CD4-positive, alpha-beta T cell (primary cell): ENCODE data around the gene PFKL. TPM values are rescaled to one million over a fixed set of nuclear protein-coding genes. Genes with fewer than 3 reads are reported as not detected.

ENCODE experiments used
- ATAC-seq: fragments of 200-7000 bp; cut with Tn5 transposase; one replicate; pipeline ENCODE4 v1.10.0; 2022; ENCODE audit warnings: mild to moderate bottlenecking; ENCODE audit not compliant: poor library complexity
- CTCF ChIA-PET: fragments of 350-600 bp; sonication (Branson Sonifier 250); formaldehyde crosslinking; loops from one replicate; lab custom pipeline; 2021; ENCODE audit warnings: antibody characterized with exemption, inconsistent platforms; lab: Charles Lee
- POLR2A ChIA-PET: fragments of 350-600 bp; sonication (Branson Sonifier 250); formaldehyde crosslinking; loops from one replicate; lab custom pipeline; 2021; ENCODE audit warnings: antibody characterized with exemption, inconsistent platforms; lab: Charles Lee
- DNase-seq, 14 experiments: peaks; one replicate each; pipeline ENCODE4 v3.0.0-alpha.2; 2013 to 2020; ENCODE audit warnings: mixed read lengths in 2 of 14
- H3K27ac ChIP-seq, 2 donors: one replicate each; pipeline versions ENCODE4 v1.5.1 to v1.7.0; 2013; ENCODE audit warnings: low read length in 2 of 2, low read depth in 1 of 2, mild to moderate bottlenecking in 1 of 2
- H3K27me3 ChIP-seq, 2 experiments: 1 replicate in 1 of 2; 2 replicates in 1 of 2; pipeline versions ENCODE4 v1.6.1 to v1.7.0; 2013; ENCODE audit warnings: low read length in 2 of 2, control low read depth in 1 of 2, mild to moderate bottlenecking in 1 of 2, moderate library complexity in 1 of 2; ENCODE audit not compliant: insufficient read depth in 2 of 2, control insufficient read depth in 1 of 2
- H3K36me3 ChIP-seq: one replicate; pipeline ENCODE4 v1.6.1; 2013; ENCODE audit warnings: low read length, control low read depth; ENCODE audit not compliant: insufficient read depth
- H3K4me1 ChIP-seq: one replicate; pipeline ENCODE4 v1.6.1; 2013; ENCODE audit warnings: low read length, control low read depth; ENCODE audit not compliant: insufficient read depth
- H3K4me3 ChIP-seq: one replicate; pipeline ENCODE4 v1.5.1; 2013; ENCODE audit warnings: mild to moderate bottlenecking, low read length, moderate library complexity
- H3K9me3 ChIP-seq, 2 experiments: 1 replicate in 1 of 2; 2 replicates in 1 of 2; pipeline versions ENCODE4 v1.6.1 to v1.7.0; 2013; ENCODE audit warnings: low read length in 2 of 2, mild to moderate bottlenecking in 2 of 2, control low read depth in 1 of 2, moderate library complexity in 1 of 2; ENCODE audit not compliant: control insufficient read depth in 1 of 2, insufficient read depth in 1 of 2
- H3K27ac Mint-ChIP-seq: one replicate; pipeline ENCODE4 v1.8.0; 2020; ENCODE audit warnings: mixed read lengths
- H3K27me3 Mint-ChIP-seq: one replicate; pipeline ENCODE4 v1.8.0; 2021; ENCODE audit warnings: mixed read lengths
- H3K36me3 Mint-ChIP-seq: one replicate; pipeline ENCODE4 v1.8.0; 2021; ENCODE audit warnings: low read depth, mixed read lengths
- H3K4me1 Mint-ChIP-seq: one replicate; pipeline ENCODE4 v1.8.0; 2021; ENCODE audit warnings: low read depth, mixed read lengths
- H3K4me3 Mint-ChIP-seq: one replicate; pipeline ENCODE4 v1.8.0; 2020; ENCODE audit warnings: mild to moderate bottlenecking, mixed read lengths
- H3K9me3 Mint-ChIP-seq: one replicate; pipeline ENCODE4 v1.8.0; 2020; ENCODE audit warnings: mixed read lengths
- intact Hi-C, 2 experiments: fragments of 100-400 bp; cut with DNase I in 1 of 2; cut with micrococcal nuclease in 1 of 2; formaldehyde crosslinking; loops; one replicate each; pipeline versions ENCODE4 v1.15.1 to v1.9.0; 2023 to 2025; cut with DNase I, micrococcal nuclease
- total RNA-seq, 174 experiments: library from RNA in 2 of 174; stranded (reverse) in 2 of 174; gene quantifications; one replicate each; pipeline ENCODE4 v1.2.3 and lab custom pipeline; 2021 to 2026
- TF ChIP-seq, protein P1 (sequence below): fragments of 200-600 bp; IDR thresholded peaks from one replicate; pipeline ENCODE4 v1.8.0; 2022; ENCODE audit warnings: antibody characterized with exemption, mild to moderate bottlenecking

The PFKL gene
- total RNA-seq, 2 experiments from 2014 or later: 115 to 117 TPM

DNA sequence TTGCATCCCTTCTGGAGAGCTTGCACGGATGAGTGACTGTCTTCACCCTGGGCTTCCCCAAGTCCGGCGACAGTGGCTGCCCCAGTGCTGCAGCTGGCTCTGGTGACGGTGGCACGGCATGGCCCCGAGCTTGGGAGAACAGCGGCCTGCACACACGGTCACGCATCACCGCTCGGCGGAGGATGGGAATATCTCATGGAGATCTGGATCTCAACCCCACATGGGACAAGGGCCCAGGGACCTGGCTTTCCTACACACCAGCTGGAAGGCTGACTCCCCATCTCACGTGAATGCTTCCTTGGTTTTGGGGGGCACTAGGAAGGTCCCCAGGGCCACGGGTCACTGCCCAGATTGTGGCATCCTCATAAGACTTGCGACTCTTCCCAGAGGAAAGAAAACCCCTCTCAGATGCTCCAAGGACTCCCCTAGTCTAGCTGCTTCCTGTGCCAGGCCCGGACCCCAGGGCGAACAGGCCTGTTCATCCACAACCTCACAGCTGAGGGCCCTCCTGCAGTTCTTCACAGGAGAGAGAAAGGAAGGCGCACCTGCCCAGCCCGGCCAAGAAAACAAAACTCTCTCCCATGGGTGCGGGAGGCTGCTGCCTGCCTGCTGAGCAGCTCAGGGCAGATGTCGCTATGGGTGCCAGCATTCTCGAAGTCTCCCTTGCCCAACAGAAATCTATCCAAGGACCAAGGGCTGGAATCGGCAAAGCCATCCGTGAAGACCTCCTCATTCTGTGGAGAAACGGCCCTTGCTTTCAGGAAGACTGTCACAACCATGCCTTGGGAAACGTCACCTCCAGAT, 29.4 kb downstream of the PFKL start:
- Histone ChIP-seq H3K27me3 (no peaks in the 10 kb centered on the region), H3K4me1 (no peaks in the 10 kb centered on the region), H3K27ac (no peak overlapping the region), H3K9me3 (no peaks in the 10 kb centered on the region), H3K4me3 (no peak overlapping the region), H3K36me3 (peaks cover 31% of the 10 kb centered on the region)
- H3K4me1 Mint-ChIP-seq: no peaks in the 10 kb centered on the region
- DNase-seq (no peak), ATAC-seq (no peak)
- POLR2A ChIA-PET: interaction anchor here (1.6 kb wide), 1 partner anchor 9 kb away, joined by 5 read pairs; the partner anchor contains the start of gene CFAP410
- CTCF ChIA-PET: no interaction called here
- H3K4me3 Mint-ChIP-seq: no peak overlapping the region
- peaks cover 8% of the 10 kb centered on the region for H3K36me3 Mint-ChIP-seq
- H3K9me3 Mint-ChIP-seq: no peaks in the 10 kb centered on the region
- H3K27ac Mint-ChIP-seq: no peak overlapping the region
- no peaks in the 10 kb centered on the region for H3K27me3 Mint-ChIP-seq
- TF ChIP-seq, protein P1, sequence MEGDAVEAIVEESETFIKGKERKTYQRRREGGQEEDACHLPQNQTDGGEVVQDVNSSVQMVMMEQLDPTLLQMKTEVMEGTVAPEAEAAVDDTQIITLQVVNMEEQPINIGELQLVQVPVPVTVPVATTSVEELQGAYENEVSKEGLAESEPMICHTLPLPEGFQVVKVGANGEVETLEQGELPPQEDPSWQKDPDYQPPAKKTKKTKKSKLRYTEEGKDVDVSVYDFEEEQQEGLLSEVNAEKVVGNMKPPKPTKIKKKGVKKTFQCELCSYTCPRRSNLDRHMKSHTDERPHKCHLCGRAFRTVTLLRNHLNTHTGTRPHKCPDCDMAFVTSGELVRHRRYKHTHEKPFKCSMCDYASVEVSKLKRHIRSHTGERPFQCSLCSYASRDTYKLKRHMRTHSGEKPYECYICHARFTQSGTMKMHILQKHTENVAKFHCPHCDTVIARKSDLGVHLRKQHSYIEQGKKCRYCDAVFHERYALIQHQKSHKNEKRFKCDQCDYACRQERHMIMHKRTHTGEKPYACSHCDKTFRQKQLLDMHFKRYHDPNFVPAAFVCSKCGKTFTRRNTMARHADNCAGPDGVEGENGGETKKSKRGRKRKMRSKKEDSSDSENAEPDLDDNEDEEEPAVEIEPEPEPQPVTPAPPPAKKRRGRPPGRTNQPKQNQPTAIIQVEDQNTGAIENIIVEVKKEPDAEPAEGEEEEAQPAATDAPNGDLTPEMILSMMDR: no peak
- intact Hi-C loops: no loop called here

DNA sequence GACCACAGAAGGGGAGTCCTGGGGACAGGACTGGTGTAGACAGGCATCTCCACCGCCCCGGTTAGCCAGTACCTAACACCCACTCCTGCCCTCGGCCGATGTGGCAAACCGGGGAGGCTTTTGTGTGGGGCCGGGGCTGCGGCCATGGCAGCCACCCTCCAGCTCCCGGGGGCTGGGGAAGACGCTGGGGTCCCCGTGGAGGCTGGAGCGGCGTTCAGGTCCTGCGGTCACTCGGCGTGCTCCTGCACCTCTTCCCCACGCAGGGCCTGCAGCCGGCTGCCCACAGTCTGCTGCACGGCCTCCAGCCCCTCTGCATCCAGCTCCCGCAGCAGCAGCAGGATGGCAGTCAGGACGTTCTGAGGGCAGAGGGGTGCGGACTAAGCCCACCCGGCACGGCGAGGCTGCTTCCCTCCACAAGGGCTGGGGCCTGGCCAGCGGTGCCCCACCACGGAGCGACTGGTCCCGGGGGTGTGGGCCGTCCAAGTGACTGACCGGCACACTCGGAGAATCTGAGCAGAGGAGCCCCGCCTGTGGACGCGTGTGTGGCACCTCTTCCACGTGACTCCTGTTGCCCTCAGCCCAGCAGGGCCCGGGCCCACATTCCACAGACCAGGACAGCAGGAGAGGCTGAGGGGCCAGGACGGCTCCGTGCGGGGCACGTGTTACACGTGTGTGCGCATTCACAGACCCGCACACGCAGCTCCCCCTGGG, 30.3 kb downstream of the PFKL start:
- H3K4me1 ChIP-seq: peaks cover 2% of the 10 kb centered on the region
- H3K36me3 Mint-ChIP-seq: peaks cover 8% of the 10 kb centered on the region
- H3K4me3 ChIP-seq: no peak overlapping the region
- H3K27ac Mint-ChIP-seq: no peak overlapping the region
- H3K4me3 Mint-ChIP-seq: no peak overlapping the region
- ATAC-seq: no peak
- no peaks in the 10 kb centered on the region for H3K9me3 Mint-ChIP-seq
- H3K9me3 ChIP-seq: no peaks in the 10 kb centered on the region
- H3K27me3 ChIP-seq: no peaks in the 10 kb centered on the region
- DNase-seq: no peak
- no peaks in the 10 kb centered on the region for H3K27me3 Mint-ChIP-seq
- no peak overlapping the region for H3K27ac ChIP-seq
- TF ChIP-seq, protein P1: no peak
- ChIA-PET CTCF (no interaction called here), POLR2A (interaction anchor here (0.7 to 1.6 kb wide), 2 partner anchors 9 to 29 kb away, joined by 3 to 5 read pairs; partner anchors contain the start of gene CFAP410)
- H3K4me1 Mint-ChIP-seq: no peaks in the 10 kb centered on the region
- intact Hi-C loops: loop anchor here in 1 of 2 experiments (10.0 kb wide), 4 partner anchors 245 to 1455 kb away; partner anchors contain the start of genes PTTG1IP and WDR4
- H3K36me3 ChIP-seq: peaks cover 23% of the 10 kb centered on the region

DNA sequence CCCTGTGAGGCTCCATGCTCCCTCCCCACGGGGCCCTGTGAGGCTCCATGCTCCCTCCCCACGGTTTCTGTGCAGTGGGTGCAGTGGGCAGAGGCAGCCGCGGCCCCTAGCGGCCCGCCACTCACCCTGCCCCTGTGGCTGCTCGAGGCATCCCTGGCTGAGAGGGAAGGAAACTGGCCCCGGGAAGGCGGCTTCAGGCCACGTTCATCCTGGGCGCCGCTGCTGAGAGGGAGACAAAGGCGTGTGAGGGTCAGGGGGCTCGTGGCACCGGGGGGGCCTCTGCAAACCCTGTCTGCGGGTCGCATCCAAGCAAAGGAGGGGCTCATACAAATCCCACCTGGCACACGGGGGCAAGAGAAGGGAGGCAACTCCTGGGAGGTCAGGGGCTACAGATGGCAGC, 30.8 kb downstream of the PFKL start:
- Histone ChIP-seq H3K27me3 (no peaks in the 10 kb centered on the region), H3K36me3 (peaks cover 22% of the 10 kb centered on the region), H3K4me1 (peaks cover 2% of the 10 kb centered on the region), H3K9me3 (no peaks in the 10 kb centered on the region), H3K4me3 (no peak overlapping the region), H3K27ac (no peak overlapping the region)
- no peaks in the 10 kb centered on the region for H3K27me3 Mint-ChIP-seq
- TF ChIP-seq, protein P1: no peak
- no peaks in the 10 kb centered on the region for H3K9me3 Mint-ChIP-seq
- ChIA-PET POLR2A (interaction anchor here (0.7 kb wide), 1 partner anchor 30 kb away, joined by 3 read pairs; no protein-coding TSS in a partner anchor), CTCF (no interaction called here)
- intact Hi-C loops: loop anchor here in 1 of 2 experiments (10.0 kb wide), 4 partner anchors 246 to 1456 kb away; partner anchors contain the start of genes PTTG1IP and WDR4
- DNase-seq (no peak), ATAC-seq (no peak)
- H3K4me1 Mint-ChIP-seq: no peaks in the 10 kb centered on the region
- H3K36me3 Mint-ChIP-seq: peaks cover 8% of the 10 kb centered on the region
- no peak overlapping the region for H3K4me3 Mint-ChIP-seq
- H3K27ac Mint-ChIP-seq: no peak overlapping the region
